ENCODE data around the gene OXT.

OXT gene

DNA sequence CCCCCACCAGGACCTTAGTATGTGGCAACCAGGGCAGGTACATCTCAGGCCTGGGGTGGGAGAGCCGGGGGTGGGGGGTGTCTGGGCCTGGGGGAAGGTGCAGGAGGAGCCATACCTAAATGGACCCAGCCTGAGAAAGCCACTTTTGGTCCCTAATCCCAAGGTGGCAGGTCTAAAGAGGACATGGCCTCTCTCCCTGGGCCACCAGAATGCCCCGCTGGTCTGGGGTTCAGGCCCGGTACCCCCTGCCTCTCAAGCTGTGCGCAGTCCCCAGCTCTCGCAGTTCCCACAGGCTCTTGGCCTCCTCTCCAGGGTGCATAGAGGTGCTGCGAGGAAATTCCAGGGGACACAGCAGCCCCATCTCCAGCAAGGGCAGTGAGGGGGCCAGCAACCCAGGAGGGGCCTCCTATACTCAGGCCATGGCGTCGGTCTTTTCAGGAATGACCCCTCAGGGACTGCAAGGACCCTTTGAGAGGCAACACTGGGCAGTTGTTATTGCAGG, 14.2 kb downstream of the OXT start:
- H3K4me1 Mint-ChIP-seq: peaks cover 18% of the 10 kb centered on the region
- H3K36me3 Mint-ChIP-seq: no peaks in the 10 kb centered on the region
- CTCF ChIA-PET: no interaction called here
- peaks cover 79% of the 10 kb centered on the region for H3K27me3 Mint-ChIP-seq
- H3K4me3 Mint-ChIP-seq: no peak overlapping the region
- H3K27ac Mint-ChIP-seq: no peak overlapping the region
- DNase-seq: no peak
- no peaks in the 10 kb centered on the region for H3K9me3 Mint-ChIP-seq

DNA sequence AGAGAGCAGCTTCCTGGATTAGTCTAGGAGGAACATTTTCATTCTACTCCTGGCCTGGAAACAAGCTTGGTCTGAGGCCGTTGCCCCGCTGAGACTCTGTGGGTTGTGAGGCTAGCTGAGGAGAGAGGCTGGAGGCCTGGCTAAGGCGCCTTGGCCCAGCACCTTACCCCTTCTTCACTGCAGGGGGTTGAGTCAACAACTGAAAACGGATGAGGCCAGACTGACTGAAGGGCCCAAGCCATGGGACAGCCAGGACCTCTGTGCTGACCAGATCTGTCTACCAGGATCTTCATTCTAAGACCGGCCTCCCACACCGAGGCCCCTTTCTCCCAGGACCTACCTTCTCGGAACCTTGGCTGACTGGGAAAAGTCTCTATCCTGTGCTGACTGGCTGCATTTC, 16.6 kb downstream of the OXT start:
- no peaks in the 10 kb centered on the region for H3K9me3 Mint-ChIP-seq
- peaks cover 77% of the 10 kb centered on the region for H3K27me3 Mint-ChIP-seq
- no peaks in the 10 kb centered on the region for H3K36me3 Mint-ChIP-seq
- CTCF ChIA-PET: no interaction called here
- no peak for DNase-seq
- peak overlapping the region; percentile 19 for H3K27ac Mint-ChIP-seq
- H3K4me1 Mint-ChIP-seq: peaks cover 24% of the 10 kb centered on the region
- no peak overlapping the region for H3K4me3 Mint-ChIP-seq

DNA sequence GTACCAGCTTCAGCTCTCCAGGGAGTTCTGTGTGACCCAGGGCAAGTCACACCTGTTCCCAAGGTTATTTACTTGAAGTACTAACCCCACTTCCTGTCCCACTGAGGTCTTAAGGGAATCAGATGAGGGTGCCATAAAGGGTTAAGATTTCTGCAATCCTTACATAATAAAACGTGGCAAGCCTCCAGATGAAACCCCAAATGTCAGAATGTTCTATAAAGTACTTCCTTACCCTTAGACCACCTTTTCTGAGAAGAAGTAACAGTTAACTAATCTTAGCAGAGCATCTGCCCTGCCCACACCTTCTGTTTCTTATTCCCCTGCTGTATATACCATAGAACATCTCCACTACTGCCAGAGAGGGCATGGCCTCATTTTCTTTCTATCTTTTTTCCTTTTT, 19.1 kb downstream of the OXT start:
- Mint-ChIP-seq H3K4me1 (peaks cover 35% of the 10 kb centered on the region), H3K27ac (no peak overlapping the region), H3K9me3 (no peaks in the 10 kb centered on the region), H3K27me3 (peaks cover 75% of the 10 kb centered on the region), H3K4me3 (no peak overlapping the region), H3K36me3 (no peaks in the 10 kb centered on the region)
- CTCF ChIA-PET: no interaction called here
- no peak for DNase-seq

- H3K4me3 Mint-ChIP-seq: peak overlapping the region; percentile 79
- H3K4me1 Mint-ChIP-seq: peaks cover 35% of the 10 kb centered on the region
- peak; percentile 53 for DNase-seq
- peak overlapping the region; percentile 83 for H3K27ac Mint-ChIP-seq
- H3K36me3 Mint-ChIP-seq: no peaks in the 10 kb centered on the region
- peaks cover 82% of the 10 kb centered on the region for H3K27me3 Mint-ChIP-seq
- no peaks in the 10 kb centered on the region for H3K9me3 Mint-ChIP-seq
- CTCF ChIA-PET: no interaction called here
These were observed 21.4 kb downstream of the OXT start for GRCh38 chr20:3092611-3093379.

GRCh38 chr20:3093861-3094361, 22.5 kb downstream of the OXT start:
- H3K4me1 Mint-ChIP-seq: peaks cover 35% of the 10 kb centered on the region
- H3K27ac Mint-ChIP-seq: no peak overlapping the region
- no peak overlapping the region for H3K4me3 Mint-ChIP-seq
- H3K36me3 Mint-ChIP-seq: no peaks in the 10 kb centered on the region
- no peak for DNase-seq
- CTCF ChIA-PET: no interaction called here
- H3K9me3 Mint-ChIP-seq: no peaks in the 10 kb centered on the region
- peaks cover 80% of the 10 kb centered on the region for H3K27me3 Mint-ChIP-seq

- Mint-ChIP-seq H3K27me3 (peaks cover 79% of the 10 kb centered on the region), H3K27ac (no peak overlapping the region), H3K9me3 (no peaks in the 10 kb centered on the region), H3K36me3 (no peaks in the 10 kb centered on the region), H3K4me1 (peaks cover 32% of the 10 kb centered on the region), H3K4me3 (no peak overlapping the region)
- CTCF ChIA-PET: interaction anchor here (0.7 to 1.3 kb wide), 2 partner anchors 34 to 41 kb away, joined by 3 read pairs; no protein-coding TSS in a partner anchor
- no peak for DNase-seq
These were observed 23.6 kb downstream of the OXT start for GRCh38 chr20:3094848-3095629.

GRCh38 chr20:3100480-3100879, 29.1 kb downstream of the OXT start:
- Mint-ChIP-seq H3K27ac (no peak overlapping the region), H3K4me3 (no peak overlapping the region), H3K4me1 (peaks cover 21% of the 10 kb centered on the region)

DNA sequence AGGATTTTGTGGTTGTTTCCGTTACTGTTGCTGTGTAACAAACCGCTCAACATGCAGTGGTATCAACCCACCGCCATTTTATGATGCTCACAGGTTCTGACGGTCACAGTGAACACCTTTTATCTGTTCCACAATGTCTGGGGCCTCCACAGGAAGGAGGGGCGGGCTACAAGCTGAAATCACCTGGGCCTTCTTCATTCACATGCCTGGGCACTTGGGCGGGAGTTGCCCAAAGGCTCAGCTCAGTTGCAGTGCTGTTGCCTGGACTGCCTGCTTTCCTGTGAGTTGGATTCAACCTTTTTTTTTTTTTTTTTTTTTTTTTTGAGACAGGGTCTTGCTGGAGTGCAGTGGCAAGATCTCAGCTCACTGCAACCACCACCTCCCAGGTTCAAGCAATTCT, 29.8 kb downstream of the OXT start:
- CTCF ChIA-PET: interaction anchor here (1.7 kb wide), 1 partner anchor 13 kb away, joined by 4 read pairs; no protein-coding TSS in a partner anchor
- H3K4me1 Mint-ChIP-seq: peaks cover 21% of the 10 kb centered on the region

More at GRCh38 chr20:3100480-3100879, 29.1 kb downstream of the OXT start:
- CTCF ChIA-PET: no interaction called here
- H3K36me3 Mint-ChIP-seq: no peaks in the 10 kb centered on the region
- peaks cover 69% of the 10 kb centered on the region for H3K27me3 Mint-ChIP-seq
- DNase-seq: no peak
- no peaks in the 10 kb centered on the region for H3K9me3 Mint-ChIP-seq

DNA sequence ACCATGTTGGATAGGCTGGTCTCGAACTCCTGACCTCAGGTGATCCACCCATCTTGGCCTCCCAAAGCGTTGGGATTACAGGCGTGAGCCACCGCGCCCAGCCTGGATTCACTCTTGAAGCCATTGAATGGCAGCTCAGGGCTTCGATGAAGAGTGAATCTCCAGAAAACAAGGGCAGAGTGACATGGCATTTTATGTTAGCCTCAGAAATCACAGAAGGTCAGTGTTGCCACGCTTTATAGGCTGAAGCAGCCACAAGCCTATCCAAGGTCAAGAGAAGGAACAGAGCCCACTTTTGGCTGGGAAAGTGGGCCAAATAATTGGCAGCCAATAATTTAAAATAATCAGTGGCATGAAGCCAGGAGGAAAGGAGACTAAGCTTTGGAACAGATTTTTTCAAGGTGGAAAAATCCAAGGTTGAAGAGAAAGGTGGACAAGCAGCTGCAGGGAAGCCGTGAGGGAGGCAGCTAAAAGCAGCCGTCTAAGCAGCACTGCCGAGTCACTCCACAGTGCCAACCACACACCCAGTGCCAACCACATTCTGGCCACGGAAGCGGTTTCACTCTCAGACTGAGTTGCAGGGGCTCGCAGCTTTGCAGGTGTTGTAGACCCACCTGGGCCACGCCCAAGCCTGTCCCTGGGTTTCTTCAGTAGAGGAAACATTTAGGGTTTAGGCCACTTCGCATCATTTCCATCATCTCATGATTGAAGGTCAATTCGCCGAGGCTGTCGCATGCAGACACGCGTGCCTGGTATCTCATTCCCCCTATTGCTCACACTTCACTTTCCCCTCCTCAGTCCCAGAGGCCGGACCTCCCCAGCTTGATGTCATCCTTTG, 30.5 kb downstream of the OXT start:
- Mint-ChIP-seq H3K27ac (no peak overlapping the region), H3K36me3 (no peaks in the 10 kb centered on the region), H3K4me1 (peaks cover 21% of the 10 kb centered on the region), H3K27me3 (peaks cover 55% of the 10 kb centered on the region), H3K9me3 (no peaks in the 10 kb centered on the region), H3K4me3 (peak overlapping the region; percentile 12)
- CTCF ChIA-PET: interaction anchor here (1.7 kb wide), 1 partner anchor 12 kb away, joined by 4 read pairs; no protein-coding TSS in a partner anchor
- peak; percentile 70 for DNase-seq

More for the DNA sequence above, 29.8 kb downstream of the OXT start:
- Mint-ChIP-seq H3K36me3 (no peaks in the 10 kb centered on the region), H3K27ac (no peak overlapping the region), H3K4me3 (no peak overlapping the region), H3K27me3 (peaks cover 61% of the 10 kb centered on the region), H3K9me3 (no peaks in the 10 kb centered on the region)
- DNase-seq: no peak

GRCh38 chr20:3102575-3103368, 31.4 kb downstream of the OXT start:
- Mint-ChIP-seq H3K27ac (peak overlapping the region; percentile 1), H3K4me3 (no peak overlapping the region), H3K9me3 (no peaks in the 10 kb centered on the region), H3K36me3 (peaks cover 1% of the 10 kb centered on the region), H3K27me3 (peaks cover 55% of the 10 kb centered on the region), H3K4me1 (peaks cover 21% of the 10 kb centered on the region)
- CTCF ChIA-PET: interaction anchor here (1.7 kb wide), 1 partner anchor 12 kb away, joined by 4 read pairs; no protein-coding TSS in a partner anchor
- no peak for DNase-seq

DNA sequence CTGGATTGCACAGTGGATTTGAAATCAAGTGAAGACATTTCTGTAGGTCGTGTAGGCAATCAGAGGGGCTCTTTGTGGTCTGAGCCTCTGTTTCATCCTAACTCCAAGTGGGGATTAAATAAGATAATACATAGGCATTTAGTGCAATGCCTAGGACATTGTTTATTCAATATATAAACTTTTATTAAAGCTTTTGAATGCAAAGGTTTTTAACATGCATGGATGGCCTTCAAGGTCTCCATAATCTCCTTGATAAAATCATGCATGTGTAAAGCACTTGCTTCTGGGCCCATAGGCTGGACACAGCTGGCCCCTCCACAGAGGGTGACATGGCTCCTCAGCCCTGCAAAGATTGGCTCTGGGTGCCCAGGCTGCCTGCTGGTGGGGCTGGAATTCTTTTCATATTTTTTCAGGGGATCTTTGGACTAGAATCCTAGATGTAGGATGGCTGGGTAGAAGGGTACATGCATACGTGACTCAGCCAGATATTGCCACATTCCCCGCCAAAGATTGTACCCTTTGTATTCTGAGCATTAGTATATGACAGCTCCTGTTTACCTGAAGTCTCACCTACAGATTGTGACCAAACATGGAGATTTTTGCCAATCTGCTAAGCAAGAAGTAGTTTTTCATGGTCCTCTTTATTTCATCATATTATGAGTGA, 32.1 kb downstream of the OXT start:
- peaks cover 1% of the 10 kb centered on the region for H3K36me3 Mint-ChIP-seq
- CTCF ChIA-PET: interaction anchor here (0.8 kb wide), 1 partner anchor 12 kb away, joined by 3 read pairs; no protein-coding TSS in a partner anchor
- peaks cover 21% of the 10 kb centered on the region for H3K4me1 Mint-ChIP-seq
- H3K9me3 Mint-ChIP-seq: no peaks in the 10 kb centered on the region
- H3K27me3 Mint-ChIP-seq: peaks cover 48% of the 10 kb centered on the region
- H3K4me3 Mint-ChIP-seq: no peak overlapping the region
- H3K27ac Mint-ChIP-seq: no peak overlapping the region
- no peak for DNase-seq

DNA sequence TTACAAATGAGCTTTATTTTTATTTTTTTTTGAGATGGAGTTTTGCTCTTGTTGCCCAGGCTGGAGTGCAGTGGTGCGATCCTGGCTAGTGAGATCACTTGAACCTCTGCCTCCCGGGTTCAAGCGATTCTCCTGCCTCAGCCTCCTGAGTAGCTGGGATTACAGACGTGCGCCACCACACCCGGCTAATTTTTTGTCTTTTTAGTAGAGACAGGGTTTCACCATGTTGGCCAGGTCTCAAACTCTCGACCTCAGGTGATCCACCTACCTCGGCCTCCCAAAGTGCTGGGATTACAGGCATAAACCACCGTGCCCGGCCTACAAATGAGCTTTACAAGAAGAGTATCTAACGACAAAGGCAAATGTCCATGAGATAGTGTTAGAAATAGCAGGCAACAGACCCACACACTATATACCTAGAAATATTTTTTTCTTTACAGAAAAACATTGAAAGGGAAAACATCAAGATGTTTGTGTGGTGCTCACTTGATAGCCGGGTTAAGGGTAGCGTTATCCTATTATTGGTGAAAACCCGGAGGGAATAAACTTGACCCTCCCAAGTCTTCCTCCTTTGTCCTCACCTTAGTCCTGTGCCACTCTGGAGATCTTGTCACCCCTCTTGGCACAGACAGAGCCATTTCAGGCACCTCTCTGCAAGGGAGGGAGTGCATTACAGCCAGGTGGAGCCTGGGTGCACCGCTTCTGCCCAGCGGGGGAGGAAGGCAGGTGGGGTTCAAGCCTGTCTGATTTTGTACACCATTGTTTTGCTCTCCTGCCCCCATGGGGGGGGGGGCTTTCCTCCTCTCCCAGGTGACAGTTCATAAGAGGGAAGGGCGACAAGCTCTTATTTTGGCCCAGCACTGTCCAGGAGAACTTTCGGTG, 34.1 kb downstream of the OXT start:
- Mint-ChIP-seq H3K4me3 (no peak overlapping the region), H3K4me1 (peaks cover 21% of the 10 kb centered on the region), H3K27me3 (peaks cover 31% of the 10 kb centered on the region), H3K9me3 (no peaks in the 10 kb centered on the region), H3K36me3 (peaks cover 1% of the 10 kb centered on the region), H3K27ac (no peak overlapping the region)
- CTCF ChIA-PET: interaction anchor here (0.6 to 0.9 kb wide), 2 partner anchors 9 to 143 kb away, joined by 3 read pairs; no protein-coding TSS in a partner anchor
- no peak for DNase-seq

Measured in activated naive CD4-positive, alpha-beta T cell treated with anti-CD3 and anti-CD28 coated beads, Interleukin-2, amount 10 ng/mL, durations not matched to agents 7 days and 5 days (primary cell).